Renal cortex interstitium (tissue), 15 donors: Measurements from ENCODE around the gene DGCR6L. TPM values are rescaled to one million over a fixed set of nuclear protein-coding genes. Genes with fewer than 3 reads are reported as not detected.
"Not testable (repeated sequence)": the region's sequence is repeated elsewhere in the genome, so short reads cannot be mapped to it uniquely, and the experiment has no call there.

Source experiments
- DNase-seq, 11 donors: peaks; one replicate each; pipeline ENCODE4 v3.0.0-alpha.2; 2013; ENCODE audit warnings: low read depth in 9 of 11, low spot score in 4 of 11; ENCODE audit errors: extremely low read depth in 1 of 11
- long read RNA-seq, 16 experiments: transcript quantifications; one replicate each; lab custom pipeline, GENCODE V29; 2026
- polyA plus RNA-seq, 3 donors: library from polyadenylated mRNA; unstranded; fragments of 120-200 nt; gene quantifications; one replicate each; pipeline ENCODE4 v1.2.1, GENCODE V29; 2013; ENCODE audit not compliant: insufficient read length in 3 of 3

The DGCR6L gene
- polyA plus RNA-seq: 10 to 100 TPM; 38.1 to 63.0 (median 52.5) TPM
- long read RNA-seq, donor 1, transcript DGCR6L-201 (5 exons, 1,154 nt): major isoform, 40 of 40 reads
- long read RNA-seq, donor 1, partial matches to known transcripts: 0 of 40 reads
- long read RNA-seq, donor 1, other reads (novel, unspliced or antisense): 0 of 40 reads
- long read RNA-seq, donor 2, transcript DGCR6L-201 (5 exons, 1,154 nt): major isoform, 32 of 33 reads
- long read RNA-seq, donor 2, partial matches to known transcripts: 0 of 33 reads
- long read RNA-seq, donor 2, other reads (novel, unspliced or antisense): 0 of 33 reads
- long read RNA-seq, donor 3, transcript DGCR6L-201 (5 exons, 1,154 nt): major isoform, 61 of 67 reads
- long read RNA-seq, donor 3, partial matches to known transcripts: 0 of 67 reads
- long read RNA-seq, donor 3, other reads (novel, unspliced or antisense): 5 of 67 reads
- long read RNA-seq, donor 4, transcript DGCR6L-201 (5 exons, 1,154 nt): major isoform, 53 of 70 reads
- long read RNA-seq, donor 4, partial matches to known transcripts: 8 of 70 reads
- long read RNA-seq, donor 4, other reads (novel, unspliced or antisense): 6 of 70 reads
- long read RNA-seq, donor 5, transcript DGCR6L-201 (5 exons, 1,154 nt): major isoform, 107 of 138 reads
- long read RNA-seq, donor 5, partial matches to known transcripts: 16 of 138 reads
- long read RNA-seq, donor 5, other reads (novel, unspliced or antisense): 11 of 138 reads
- long read RNA-seq, donor 6, transcript DGCR6L-201 (5 exons, 1,154 nt): major isoform, 51 of 52 reads
- long read RNA-seq, donor 6, partial matches to known transcripts: 0 of 52 reads
- long read RNA-seq, donor 6, other reads (novel, unspliced or antisense): 0 of 52 reads
- long read RNA-seq, donor 7, transcript DGCR6L-201 (5 exons, 1,154 nt): major isoform, 61 of 62 reads
- long read RNA-seq, donor 7, partial matches to known transcripts: 0 of 62 reads
- long read RNA-seq, donor 7, other reads (novel, unspliced or antisense): 0 of 62 reads
- long read RNA-seq, donor 8, transcript DGCR6L-201 (5 exons, 1,154 nt): major isoform, 76 of 101 reads
- long read RNA-seq, donor 8, partial matches to known transcripts: 14 of 101 reads
- long read RNA-seq, donor 8, other reads (novel, unspliced or antisense): 8 of 101 reads
- long read RNA-seq, donor 9, transcript DGCR6L-201 (5 exons, 1,154 nt): major isoform, 59 of 70 reads
- long read RNA-seq, donor 9, partial matches to known transcripts: 5 of 70 reads
- long read RNA-seq, donor 9, other reads (novel, unspliced or antisense): 5 of 70 reads
- long read RNA-seq, donor 10, transcript DGCR6L-201 (5 exons, 1,154 nt): major isoform, 45 of 53 reads
- long read RNA-seq, donor 10, partial matches to known transcripts: 6 of 53 reads
- long read RNA-seq, donor 10, other reads (novel, unspliced or antisense): 0 of 53 reads
- long read RNA-seq, donor 11, transcript DGCR6L-201 (5 exons, 1,154 nt): major isoform, 49 of 49 reads
- long read RNA-seq, donor 11, partial matches to known transcripts: 0 of 49 reads
- long read RNA-seq, donor 11, other reads (novel, unspliced or antisense): 0 of 49 reads
- long read RNA-seq, donor 12, transcript DGCR6L-201 (5 exons, 1,154 nt): major isoform, 24 of 24 reads
- long read RNA-seq, donor 12, partial matches to known transcripts: 0 of 24 reads
- long read RNA-seq, donor 12, other reads (novel, unspliced or antisense): 0 of 24 reads
- long read RNA-seq, donor 13, transcript DGCR6L-201 (5 exons, 1,154 nt): major isoform, 95 of 121 reads
- long read RNA-seq, donor 13, partial matches to known transcripts: 15 of 121 reads
- long read RNA-seq, donor 13, other reads (novel, unspliced or antisense): 7 of 121 reads
- long read RNA-seq, donor 14, transcript DGCR6L-201 (5 exons, 1,154 nt): major isoform, 44 of 46 reads
- long read RNA-seq, donor 14, partial matches to known transcripts: 0 of 46 reads
- long read RNA-seq, donor 14, other reads (novel, unspliced or antisense): 0 of 46 reads
- long read RNA-seq, donor 15, transcript DGCR6L-201 (5 exons, 1,154 nt): major isoform, 22 of 23 reads
- long read RNA-seq, donor 15, partial matches to known transcripts: 0 of 23 reads
- long read RNA-seq, donor 15, other reads (novel, unspliced or antisense): 0 of 23 reads
- long read RNA-seq, donor 16, transcript DGCR6L-201 (5 exons, 1,154 nt): major isoform, 160 of 189 reads
- long read RNA-seq, donor 16, partial matches to known transcripts: 18 of 189 reads
- long read RNA-seq, donor 16, other reads (novel, unspliced or antisense): 7 of 189 reads

GRCh38 chr22:20319745-20320658, at the start of gene DGCR6L:
Gene DGCR6L, minus strand, starts transcription at chr22:20320060. Its CDS starts 72 bp downstream, at chr22:20319988.
- peak; percentile 87 to 96 (median 92) for DNase-seq

GRCh38 chr22:20368875-20369274, 49.0 kb upstream of the DGCR6L start:
- not testable (repeated sequence) for DNase-seq

- DNase-seq: not testable (repeated sequence)
Observed at GRCh38 chr22:20366841-20367240, 47.0 kb upstream of the DGCR6L start.

- DNase-seq: not testable (repeated sequence)
Observed at GRCh38 chr22:20364335-20365260, 44.7 kb upstream of the DGCR6L start.

- not testable (repeated sequence) for DNase-seq
Observed at GRCh38 chr22:20362403-20362802, 42.5 kb upstream of the DGCR6L start.

- not testable (repeated sequence) for DNase-seq
Observed at GRCh38 chr22:20361752-20362229, 41.9 kb upstream of the DGCR6L start.

GRCh38 chr22:20360866-20361751, 41.2 kb upstream of the DGCR6L start:
- not testable (repeated sequence) for DNase-seq

- DNase-seq: not testable (repeated sequence)
Observed at GRCh38 chr22:20360261-20360660, 40.4 kb upstream of the DGCR6L start.

GRCh38 chr22:20358503-20359239, 38.8 kb upstream of the DGCR6L start:
- not testable (repeated sequence) for DNase-seq

- not testable (repeated sequence) for DNase-seq
Observed at GRCh38 chr22:20357967-20358366, 38.1 kb upstream of the DGCR6L start.

GRCh38 chr22:20356906-20357305, 37.0 kb upstream of the DGCR6L start:
- DNase-seq: not testable (repeated sequence)

- DNase-seq: not testable (repeated sequence)
Observed at GRCh38 chr22:20355939-20356636, 36.2 kb upstream of the DGCR6L start.
